IPS-18a (cell line): ENCODE results near the gene ARMC5.

ENCODE experiments used
- H3K27ac ChIP-seq: one replicate; pipeline ENCODE4 v1.5.1; 2013; ENCODE audit warnings: low read length
- H3K27me3 ChIP-seq: one replicate; pipeline ENCODE4 v1.6.1; 2013; ENCODE audit warnings: mild to moderate bottlenecking, low read length; ENCODE audit not compliant: control insufficient read depth, insufficient read depth
- H3K36me3 ChIP-seq: one replicate; pipeline ENCODE4 v1.6.1; 2013; ENCODE audit warnings: low read depth, low read length; ENCODE audit not compliant: control insufficient read depth
- H3K4me1 ChIP-seq: one replicate; pipeline ENCODE4 v1.6.1; 2013; ENCODE audit warnings: low read depth, low read length; ENCODE audit not compliant: control insufficient read depth
- H3K4me3 ChIP-seq: one replicate; pipeline ENCODE4 v1.5.1; 2013; ENCODE audit warnings: low read length
- H3K9ac ChIP-seq: one replicate; pipeline ENCODE4 v1.6.1; 2013; ENCODE audit warnings: mild to moderate bottlenecking, low read length, moderate library complexity
- H3K9me3 ChIP-seq: one replicate; pipeline ENCODE4 v1.6.1; 2013; ENCODE audit warnings: low read depth, low read length; ENCODE audit not compliant: control insufficient read depth

The ARMC5 gene

DNA sequence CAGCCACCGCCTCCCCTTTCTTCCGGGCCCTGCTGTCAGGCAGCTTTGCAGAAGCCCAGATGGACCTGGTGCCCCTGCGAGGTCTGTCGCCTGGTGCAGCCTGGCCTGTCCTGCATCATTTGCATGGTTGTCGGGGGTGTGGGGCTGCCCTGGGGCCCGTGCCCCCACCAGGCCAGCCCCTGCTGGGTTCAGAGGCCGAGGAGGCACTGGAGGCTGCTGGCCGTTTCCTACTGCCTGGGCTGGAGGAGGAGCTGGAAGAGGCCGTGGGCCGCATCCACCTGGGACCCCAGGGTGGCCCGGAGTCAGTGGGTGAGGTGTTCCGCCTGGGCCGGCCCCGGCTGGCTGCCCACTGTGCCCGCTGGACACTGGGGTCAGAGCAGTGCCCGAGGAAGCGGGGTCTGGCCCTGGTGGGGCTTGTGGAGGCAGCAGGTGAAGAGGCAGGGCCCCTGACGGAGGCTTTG is 7.1 kb downstream of the ARMC5 start:
- no peak overlapping the region for H3K4me3 ChIP-seq
- H3K9ac ChIP-seq = no peak overlapping the region
- H3K9me3 ChIP-seq = no peaks in the 10 kb centered on the region
- H3K27me3 ChIP-seq = peaks cover 6% of the 10 kb centered on the region
- H3K4me1 ChIP-seq = peaks cover 3% of the 10 kb centered on the region
- H3K36me3 ChIP-seq = no peaks in the 10 kb centered on the region
- H3K27ac ChIP-seq = no peak overlapping the region

DNA sequence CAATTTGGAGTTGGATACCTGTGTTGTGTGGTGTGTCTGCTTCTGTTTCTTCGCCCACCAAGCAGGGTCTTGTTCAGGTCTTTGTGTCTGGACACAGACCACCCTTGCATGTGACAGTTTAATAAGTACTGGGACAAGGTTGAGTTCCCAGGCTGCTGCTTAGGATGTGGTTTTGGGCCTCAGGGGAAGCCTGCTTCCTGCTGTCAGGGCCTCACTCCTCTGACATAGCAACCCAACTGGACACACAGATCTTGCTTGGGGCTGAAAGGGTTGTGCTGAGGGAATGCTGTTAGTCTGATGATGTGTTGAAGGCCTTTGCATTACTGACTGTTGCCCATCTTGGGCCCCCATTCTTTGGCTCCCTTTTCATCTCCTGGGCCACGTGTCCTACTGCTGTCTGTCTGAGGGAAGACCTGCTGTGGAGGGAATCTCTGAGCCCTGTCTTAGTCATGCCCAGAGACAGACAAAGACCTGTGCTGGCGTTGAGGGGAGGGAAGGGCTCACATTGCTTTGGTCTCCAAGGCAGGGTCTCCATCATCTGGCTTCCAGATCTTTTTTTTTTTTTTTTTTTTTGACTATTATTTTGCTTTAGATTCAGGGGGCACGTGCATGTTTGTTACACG is 8.0 kb downstream of the ARMC5 start:
- Histone ChIP-seq H3K27ac (no peak overlapping the region), H3K4me3 (no peak overlapping the region), H3K4me1 (peaks cover 4% of the 10 kb centered on the region), H3K27me3 (peaks cover 10% of the 10 kb centered on the region), H3K36me3 (no peaks in the 10 kb centered on the region), H3K9me3 (no peaks in the 10 kb centered on the region), H3K9ac (no peak overlapping the region)

DNA sequence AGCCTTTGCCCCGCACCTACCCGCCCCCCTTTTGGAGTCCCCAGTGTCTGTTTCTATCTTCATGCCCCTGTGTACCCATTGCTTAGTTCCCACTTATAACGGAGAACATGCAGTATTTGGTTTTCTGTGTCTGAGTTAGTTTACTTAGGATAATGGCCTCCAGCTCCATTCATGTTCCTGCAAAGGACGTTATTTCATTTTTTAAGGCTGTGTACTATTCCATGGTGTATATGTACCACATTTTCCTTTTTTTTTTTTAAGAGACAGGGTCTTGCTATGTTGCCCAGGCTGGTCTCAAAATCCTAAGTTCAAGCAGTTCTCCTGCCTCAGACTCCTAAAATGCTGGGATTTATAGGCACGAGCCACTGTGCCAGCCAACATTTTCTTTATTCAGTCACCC is 8.6 kb downstream of the ARMC5 start:
- no peak overlapping the region for H3K27ac ChIP-seq
- H3K4me3 ChIP-seq = no peak overlapping the region
- H3K9ac ChIP-seq = no peak overlapping the region

DNA sequence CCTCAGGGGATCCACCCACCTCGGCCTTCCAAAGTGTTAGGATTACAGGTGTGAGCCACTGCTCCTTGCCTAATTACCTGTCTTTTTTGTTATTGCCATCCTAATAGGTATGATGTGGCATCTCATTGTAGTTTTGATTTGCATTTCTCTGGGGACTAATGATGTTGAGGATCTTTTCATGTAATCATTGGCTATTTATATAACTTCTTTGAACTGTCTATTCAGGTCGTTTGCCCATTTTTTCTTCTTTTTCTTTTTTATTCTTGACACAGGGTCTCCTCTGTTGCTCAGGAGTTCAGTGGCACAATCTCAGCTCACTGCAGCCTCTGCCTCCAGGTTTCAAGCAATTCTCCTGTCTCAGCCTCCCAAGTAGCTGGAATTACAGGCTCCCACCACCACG is 11.3 kb downstream of the ARMC5 start:
- H3K4me3 ChIP-seq = no peak overlapping the region
- H3K9me3 ChIP-seq = no peaks in the 10 kb centered on the region
- H3K27me3 ChIP-seq = peaks cover 26% of the 10 kb centered on the region
- H3K27ac ChIP-seq = no peak overlapping the region
- no peaks in the 10 kb centered on the region for H3K36me3 ChIP-seq
- peaks cover 4% of the 10 kb centered on the region for H3K4me1 ChIP-seq
- H3K9ac ChIP-seq = no peak overlapping the region

More for the DNA sequence above, 8.6 kb downstream of the ARMC5 start:
- H3K9me3 ChIP-seq = no peaks in the 10 kb centered on the region
- no peaks in the 10 kb centered on the region for H3K36me3 ChIP-seq
- H3K4me1 ChIP-seq = peaks cover 4% of the 10 kb centered on the region
- peaks cover 15% of the 10 kb centered on the region for H3K27me3 ChIP-seq

DNA sequence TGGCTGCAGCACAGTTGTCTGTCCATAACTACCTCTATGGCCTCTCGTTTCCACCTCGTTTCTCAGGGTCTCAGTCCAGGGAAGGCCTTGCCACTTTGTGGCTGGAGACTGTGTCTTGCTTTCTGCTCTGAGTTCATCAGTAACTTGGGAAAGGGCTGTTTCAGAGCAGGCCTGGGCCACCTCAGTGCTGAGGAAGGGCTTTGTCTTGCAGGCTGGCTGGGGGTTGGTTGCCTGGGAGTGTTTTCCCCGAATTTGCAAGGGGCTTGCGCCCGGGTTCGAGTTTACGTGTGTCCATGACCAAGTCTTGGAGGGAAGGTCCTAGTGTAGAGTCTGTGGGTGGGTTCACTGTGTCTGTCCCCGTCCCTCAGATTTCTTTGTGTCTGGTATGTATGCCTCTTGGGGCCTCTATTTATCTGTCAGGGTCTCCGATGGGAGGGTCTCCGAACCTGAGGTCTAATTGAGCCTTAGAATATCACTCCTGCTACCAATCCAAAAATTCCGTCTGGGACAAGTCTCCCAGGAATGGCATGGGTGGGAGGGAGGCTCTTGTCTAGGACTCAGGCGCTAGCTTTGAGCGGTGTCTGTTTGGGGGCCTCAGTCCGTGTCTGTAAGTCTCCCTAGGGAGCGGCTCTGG is 12.1 kb downstream of the ARMC5 start:
- H3K4me1 ChIP-seq = peaks cover 4% of the 10 kb centered on the region
- H3K36me3 ChIP-seq = no peaks in the 10 kb centered on the region
- no peaks in the 10 kb centered on the region for H3K9me3 ChIP-seq
- peak overlapping the region; percentile 19 for H3K9ac ChIP-seq
- H3K27ac ChIP-seq = no peak overlapping the region
- H3K27me3 ChIP-seq = peaks cover 30% of the 10 kb centered on the region
- H3K4me3 ChIP-seq = peak overlapping the region; percentile 60

DNA sequence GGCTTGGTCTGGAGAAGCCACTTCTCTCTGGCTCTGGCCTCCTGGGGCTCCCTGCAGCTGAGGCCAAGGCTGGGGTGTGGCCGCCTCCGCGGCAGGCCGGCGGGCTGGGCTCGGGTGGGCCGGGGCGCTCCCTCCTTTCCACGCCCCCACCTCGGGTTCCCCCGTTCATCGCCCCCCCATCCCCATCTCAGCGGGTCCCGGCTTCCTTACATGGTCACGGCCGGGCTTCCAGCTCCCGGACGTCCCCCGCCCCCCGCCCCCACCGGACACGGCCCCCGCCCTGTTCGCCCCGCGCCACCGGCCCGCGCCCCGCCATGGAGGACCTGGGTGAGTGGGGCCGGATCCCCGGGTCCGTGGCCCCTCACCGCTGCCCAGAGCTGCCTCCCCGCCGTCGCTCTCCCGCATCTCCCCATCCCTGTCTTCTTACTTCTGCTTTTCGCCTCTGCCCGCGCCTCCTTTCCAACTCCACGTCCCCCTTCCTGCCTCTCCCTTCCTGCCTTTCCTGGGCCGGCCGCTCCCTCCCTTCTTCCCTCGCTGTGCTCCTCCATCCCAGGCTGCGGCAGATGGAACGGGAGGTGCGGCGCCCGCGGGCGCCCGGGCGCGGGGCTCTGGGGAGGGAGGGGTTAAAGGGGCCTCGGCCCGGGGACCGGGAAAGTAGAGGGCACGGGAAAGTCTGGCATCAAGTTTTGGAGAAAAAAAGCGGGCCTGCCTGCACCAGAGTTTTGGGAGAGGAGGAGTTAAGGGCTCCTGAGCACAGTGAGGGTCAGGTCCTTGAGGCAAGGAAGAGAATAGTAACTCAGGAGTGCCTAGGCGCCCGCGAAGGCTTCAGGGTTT is 12.8 kb downstream of the ARMC5 start, which contains the start of gene TGFB1I1:
TGFB1I1 (plus strand) TSS at position 278 of the 834 bp plus-strand sequence; CDS start at position 315, 37 bp downstream.
- Histone ChIP-seq H3K9me3 (no peaks in the 10 kb centered on the region), H3K4me3 (peak within 1 kb of the TSS; percentile 60), H3K27me3 (peaks cover 30% of the 10 kb centered on the region), H3K36me3 (no peaks in the 10 kb centered on the region), H3K4me1 (peaks cover 4% of the 10 kb centered on the region), H3K27ac (no peak within 1 kb of the TSS), H3K9ac (peak within 1 kb of the TSS; percentile 20)

DNA sequence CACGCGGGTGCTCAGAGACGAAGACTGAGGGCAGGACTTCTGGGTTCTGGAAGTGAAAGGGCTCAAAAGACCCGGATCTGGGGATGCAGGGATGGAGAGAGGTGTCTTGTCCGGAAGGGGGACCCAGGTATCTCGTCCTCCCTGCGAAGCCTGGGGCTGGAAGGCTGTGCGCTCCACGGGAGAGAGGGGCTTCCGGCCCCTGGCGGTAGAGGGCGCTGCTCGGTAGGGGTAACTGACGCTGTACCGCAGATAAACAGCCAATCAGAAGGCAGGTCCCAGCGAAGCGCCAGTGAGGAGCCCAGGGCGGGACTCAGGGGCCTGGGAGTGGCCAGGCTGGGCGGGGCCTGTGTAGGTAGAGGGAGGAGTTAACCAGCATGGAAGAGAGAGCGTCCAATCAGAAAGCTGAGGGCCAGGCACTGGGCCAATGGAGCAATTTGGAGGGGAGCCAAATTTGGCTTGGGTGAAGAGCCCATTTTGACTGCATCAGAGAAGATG is 13.5 kb downstream of the ARMC5 start:
- H3K4me3 ChIP-seq = peak overlapping the region; percentile 60

DNA sequence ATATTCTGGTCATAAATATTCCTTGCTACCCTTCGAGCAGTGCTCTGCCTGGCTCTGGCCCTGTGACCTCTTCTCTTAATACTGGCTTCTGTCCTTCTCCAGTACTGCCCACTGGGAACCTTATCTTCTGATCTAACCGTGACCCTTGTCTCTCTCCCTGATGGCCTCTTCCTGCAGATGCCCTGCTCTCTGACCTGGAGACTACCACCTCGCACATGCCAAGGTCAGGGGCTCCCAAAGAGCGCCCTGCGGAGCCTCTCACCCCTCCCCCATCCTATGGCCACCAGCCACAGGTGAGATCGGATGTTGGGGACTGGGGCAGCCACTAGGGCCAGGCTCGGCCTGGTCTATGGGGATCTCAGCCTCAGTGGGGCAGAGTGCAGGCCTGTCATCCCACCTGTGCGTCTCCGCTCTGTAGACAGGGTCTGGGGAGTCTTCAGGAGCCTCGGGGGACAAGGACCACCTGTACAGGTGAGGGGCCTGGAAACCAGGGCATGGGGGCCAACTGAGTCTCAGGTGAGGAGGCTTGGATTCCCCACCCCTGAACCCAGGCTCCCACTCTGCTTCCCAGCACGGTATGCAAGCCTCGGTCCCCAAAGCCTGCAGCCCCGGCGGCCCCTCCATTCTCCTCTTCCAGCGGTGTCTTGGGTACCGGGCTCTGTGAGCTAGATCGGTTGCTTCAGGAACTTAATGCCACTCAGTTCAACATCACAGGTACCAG is 14.1 kb downstream of the ARMC5 start:
- H3K9me3 ChIP-seq = no peaks in the 10 kb centered on the region
- H3K9ac ChIP-seq = no peak overlapping the region
- H3K4me3 ChIP-seq = no peak overlapping the region
- H3K4me1 ChIP-seq = peaks cover 4% of the 10 kb centered on the region
- peaks cover 30% of the 10 kb centered on the region for H3K27me3 ChIP-seq
- no peak overlapping the region for H3K27ac ChIP-seq
- H3K36me3 ChIP-seq = no peaks in the 10 kb centered on the region

More for the DNA sequence above, 13.5 kb downstream of the ARMC5 start:
- Histone ChIP-seq H3K36me3 (no peaks in the 10 kb centered on the region), H3K27ac (no peak overlapping the region), H3K9ac (peak overlapping the region; percentile 20), H3K4me1 (peaks cover 4% of the 10 kb centered on the region), H3K27me3 (peaks cover 30% of the 10 kb centered on the region), H3K9me3 (no peaks in the 10 kb centered on the region)

DNA sequence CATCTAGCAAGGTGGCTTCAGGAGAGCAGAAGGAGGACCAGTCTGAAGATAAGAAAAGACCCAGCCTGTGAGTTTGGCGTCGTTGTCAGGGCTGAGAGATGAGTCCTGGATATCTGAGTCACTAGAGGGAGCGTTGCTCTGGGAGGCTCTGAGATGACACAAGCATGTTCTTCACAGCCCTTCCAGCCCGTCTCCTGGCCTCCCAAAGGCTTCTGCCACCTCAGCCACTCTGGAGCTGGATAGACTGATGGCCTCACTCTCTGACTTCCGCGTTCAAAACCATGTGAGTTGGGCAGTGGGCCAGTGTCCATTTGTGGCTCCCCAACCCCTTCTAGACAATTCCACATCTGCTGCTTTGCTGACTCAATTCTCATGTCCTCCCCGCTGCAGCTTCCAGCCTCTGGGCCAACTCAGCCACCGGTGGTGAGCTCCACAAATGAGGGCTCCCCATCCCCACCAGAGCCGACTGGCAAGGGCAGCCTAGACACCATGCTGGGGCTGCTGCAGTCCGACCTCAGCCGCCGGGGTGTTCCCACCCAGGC is 14.9 kb downstream of the ARMC5 start:
- Histone ChIP-seq H3K4me1 (peaks cover 4% of the 10 kb centered on the region), H3K9me3 (no peaks in the 10 kb centered on the region), H3K27me3 (peaks cover 31% of the 10 kb centered on the region), H3K36me3 (no peaks in the 10 kb centered on the region), H3K27ac (no peak overlapping the region), H3K9ac (no peak overlapping the region), H3K4me3 (no peak overlapping the region)

DNA sequence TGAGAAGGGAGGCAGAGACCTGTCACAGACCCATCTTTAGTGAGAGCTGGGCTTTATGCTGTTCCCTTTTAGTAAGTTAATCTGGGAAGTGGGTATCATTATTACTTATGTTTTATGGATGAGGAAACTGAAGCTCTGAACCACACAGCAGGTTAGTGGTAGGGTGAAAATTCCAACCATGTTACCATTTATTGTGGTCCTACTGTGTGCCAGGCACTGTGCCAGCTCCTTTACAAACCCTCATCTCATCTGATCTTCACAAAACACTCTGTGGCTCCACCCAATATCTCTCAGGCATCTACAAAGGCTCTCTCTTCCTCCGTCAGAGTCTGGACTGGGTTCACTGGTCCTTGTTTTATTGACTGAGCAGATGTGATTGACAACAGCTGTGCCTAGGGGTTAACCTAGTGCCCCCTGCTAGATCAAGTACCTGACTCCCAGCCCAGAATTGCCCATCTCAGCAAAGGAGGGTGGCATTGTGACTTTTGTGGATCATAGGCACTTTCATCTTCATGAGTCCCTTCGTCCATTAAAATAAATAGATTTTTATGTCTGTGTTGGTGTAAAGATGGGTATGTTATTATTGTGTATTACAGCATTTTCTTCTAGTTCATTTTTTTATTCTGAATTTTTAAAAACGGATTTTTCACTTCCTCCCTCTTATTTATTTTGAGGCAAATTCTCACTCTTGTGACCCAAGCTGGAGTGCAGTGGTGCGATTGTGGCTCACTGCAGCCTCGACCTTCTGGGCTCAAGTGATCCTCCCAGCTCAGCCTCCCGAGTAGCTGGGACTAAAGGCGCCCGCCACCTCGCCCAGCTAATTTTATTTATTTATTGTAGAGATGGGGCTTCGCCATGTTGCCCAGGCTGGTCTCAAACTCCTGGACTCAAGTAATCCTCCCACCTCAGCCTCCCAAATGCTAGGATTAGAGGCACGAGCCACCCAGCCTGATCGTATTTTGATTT is 15.8 kb downstream of the ARMC5 start:
- Histone ChIP-seq H3K9ac (no peak overlapping the region), H3K27ac (no peak overlapping the region), H3K4me1 (peaks cover 4% of the 10 kb centered on the region), H3K36me3 (no peaks in the 10 kb centered on the region), H3K9me3 (no peaks in the 10 kb centered on the region), H3K4me3 (no peak overlapping the region), H3K27me3 (peaks cover 35% of the 10 kb centered on the region)
